HG03469 (cell line): Measurements from ENCODE around the gene PDP2.
"Not testable (repeated sequence)": the region's sequence is repeated elsewhere in the genome, so short reads cannot be mapped to it uniquely, and the experiment has no call there.

Experiments
- ATAC-seq: cut with Tn5 transposase; IDR thresholded peaks from one replicate; pipeline ENCODE4 v1.9.1; 2021; ENCODE audit warnings: mild to moderate bottlenecking, moderate library complexity, moderate number of reproducible peaks; ENCODE audit not compliant: unreplicated experiment

PDP2 gene

DNA sequence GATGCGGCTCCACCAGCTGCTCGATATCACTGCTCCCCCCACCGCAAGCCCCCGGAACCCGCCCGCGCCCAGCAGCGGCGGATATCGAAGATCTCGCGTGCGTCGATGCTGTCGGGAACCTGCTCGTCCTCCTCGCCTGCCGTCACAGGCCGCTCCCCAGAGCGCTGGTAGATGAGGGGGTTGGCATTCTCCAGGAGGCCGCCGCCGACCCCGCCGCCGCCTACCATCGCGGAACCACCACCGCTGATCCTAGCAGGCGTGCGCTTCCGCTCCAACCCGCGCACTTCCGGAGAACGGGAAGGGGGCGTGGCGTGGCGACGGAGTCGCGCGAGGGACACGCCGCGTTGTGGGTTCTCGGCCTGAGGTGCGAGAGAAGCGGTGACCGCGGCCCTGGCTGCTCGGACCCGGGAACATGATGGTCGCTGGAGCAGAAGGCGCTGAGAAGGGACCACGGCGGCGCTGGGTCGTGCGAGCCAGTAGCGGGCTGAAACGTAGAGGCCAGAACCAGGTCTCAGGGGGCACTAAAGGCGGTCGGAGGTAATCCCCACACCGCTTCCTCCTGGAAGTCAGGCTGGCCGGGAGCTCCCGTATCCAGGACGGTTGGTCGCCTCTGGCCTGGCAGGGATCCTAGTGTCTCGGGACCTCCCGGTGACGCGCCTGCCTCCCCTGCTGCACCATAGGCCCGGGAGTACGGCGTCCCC lies 54.0 kb downstream of the PDP2 start, which contains the start of gene CIAO2B:
CIAO2B (minus strand) TSS at position 265 of the 701 bp plus-strand sequence; CDS start at position 227, 38 bp downstream.
- ATAC-seq, result peak; percentile 34

DNA sequence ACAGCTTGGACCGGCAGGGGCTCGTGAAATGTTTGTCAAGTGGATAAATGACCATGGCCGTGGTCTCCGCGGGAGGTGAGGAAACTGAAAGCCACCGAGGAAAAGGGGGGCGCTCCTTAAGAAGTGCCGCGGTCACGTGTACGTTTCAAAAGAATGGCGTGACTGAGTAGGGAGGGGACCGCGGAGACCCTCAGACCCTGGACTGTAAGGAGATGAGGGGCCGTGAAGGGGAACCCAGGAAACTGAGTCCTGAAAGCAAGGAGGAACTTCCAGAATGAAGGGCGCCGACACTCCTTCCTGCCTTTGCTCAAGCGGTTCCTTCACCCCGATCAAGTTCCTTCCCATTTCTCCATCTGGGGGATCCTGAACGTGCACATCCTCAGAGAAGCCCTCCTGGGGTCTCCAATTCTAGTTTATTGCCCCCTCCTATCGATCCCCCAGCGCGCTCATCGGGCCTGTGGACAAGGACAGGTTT lies 54.6 kb downstream of the PDP2 start:
- not testable (repeated sequence) for ATAC-seq

DNA sequence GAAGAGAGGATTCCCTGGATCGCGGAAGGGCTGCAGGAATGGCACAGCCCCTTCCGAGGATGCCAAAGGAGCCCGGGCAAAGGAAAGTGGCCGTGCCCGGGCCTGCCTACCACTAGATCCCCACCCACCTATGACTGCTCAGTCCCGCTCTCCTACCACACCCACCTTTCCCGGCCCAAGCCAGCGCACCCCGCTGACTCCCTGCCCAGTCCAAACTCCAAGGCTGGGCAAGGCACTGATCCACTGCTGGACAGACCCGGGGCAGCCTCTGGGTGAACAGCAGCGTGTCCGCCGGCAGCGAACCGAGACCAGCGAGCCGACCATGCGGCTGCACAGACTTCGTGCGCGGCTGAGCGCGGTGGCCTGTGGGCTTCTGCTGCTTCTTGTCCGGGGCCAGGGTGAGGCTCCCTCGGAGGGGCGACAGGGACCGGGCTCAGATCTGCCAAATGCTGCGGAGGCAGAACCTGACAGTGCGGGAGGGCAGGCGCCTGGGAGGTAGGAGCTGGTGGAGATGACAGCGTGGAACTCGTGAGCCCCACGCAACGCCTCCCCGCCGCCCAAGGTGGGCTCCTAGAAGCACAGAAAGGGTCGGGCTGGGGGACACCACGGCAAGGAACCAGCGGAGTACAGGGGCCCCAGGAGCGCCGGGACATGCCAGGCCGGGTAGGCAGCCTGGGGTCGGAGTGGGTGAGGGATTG lies 55.1 kb downstream of the PDP2 start, which contains the start of gene CES2:
CES2 (plus strand) TSS at position 203 of the 698 bp plus-strand sequence; CDS start at position 323, 120 bp downstream.
- no peak for ATAC-seq

DNA sequence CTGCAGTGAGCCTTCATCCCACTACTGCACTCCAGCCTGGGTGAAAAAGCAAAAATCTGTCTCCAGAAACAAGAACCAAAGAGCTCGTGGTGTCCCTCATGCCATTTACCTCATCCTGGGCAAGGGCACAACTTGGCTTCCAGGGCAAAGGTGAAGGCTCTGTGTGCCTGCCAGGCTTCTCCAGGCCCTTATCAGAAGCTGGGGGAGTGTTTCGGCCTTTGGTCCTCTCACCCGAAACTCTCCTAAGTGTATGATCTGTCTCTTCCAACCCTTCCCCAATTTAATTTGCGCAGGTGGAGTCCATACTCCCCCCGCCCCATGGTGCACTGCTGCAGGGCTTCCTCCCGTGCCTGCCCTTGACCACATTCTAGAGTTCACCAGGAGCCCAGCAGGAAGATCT lies 56.1 kb downstream of the PDP2 start:
- no peak for ATAC-seq

DNA sequence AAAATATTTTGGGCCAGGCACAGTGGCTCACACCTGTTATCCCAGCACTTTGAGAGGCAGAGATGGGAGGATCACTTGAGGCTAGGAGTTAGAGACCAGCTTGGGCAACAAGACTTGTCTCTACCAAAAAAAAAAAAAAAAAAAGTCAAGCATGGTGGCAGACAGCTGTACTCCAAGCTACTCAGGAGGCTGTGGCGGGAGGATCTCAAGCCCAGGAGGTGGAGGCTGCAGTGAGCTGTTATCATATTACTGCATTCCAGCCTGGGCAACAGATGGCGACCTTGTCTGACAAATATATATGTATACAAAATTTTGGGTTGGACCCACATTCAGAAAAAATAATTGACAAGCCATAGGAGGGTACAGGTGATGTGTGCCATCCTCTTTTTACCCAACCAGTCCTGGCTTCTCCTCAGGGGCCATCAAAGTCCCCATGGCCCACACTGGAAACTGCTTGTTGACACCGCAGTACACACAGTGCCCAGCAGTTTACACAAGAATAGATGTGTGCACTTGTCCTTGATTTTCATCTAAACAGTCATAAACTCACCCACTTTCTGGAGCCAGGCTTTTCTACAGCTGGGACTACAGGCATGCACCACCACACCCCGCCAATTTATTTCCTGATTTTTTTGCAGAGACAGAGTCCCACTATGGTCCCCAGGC lies 56.7 kb downstream of the PDP2 start:
- no peak for ATAC-seq

DNA sequence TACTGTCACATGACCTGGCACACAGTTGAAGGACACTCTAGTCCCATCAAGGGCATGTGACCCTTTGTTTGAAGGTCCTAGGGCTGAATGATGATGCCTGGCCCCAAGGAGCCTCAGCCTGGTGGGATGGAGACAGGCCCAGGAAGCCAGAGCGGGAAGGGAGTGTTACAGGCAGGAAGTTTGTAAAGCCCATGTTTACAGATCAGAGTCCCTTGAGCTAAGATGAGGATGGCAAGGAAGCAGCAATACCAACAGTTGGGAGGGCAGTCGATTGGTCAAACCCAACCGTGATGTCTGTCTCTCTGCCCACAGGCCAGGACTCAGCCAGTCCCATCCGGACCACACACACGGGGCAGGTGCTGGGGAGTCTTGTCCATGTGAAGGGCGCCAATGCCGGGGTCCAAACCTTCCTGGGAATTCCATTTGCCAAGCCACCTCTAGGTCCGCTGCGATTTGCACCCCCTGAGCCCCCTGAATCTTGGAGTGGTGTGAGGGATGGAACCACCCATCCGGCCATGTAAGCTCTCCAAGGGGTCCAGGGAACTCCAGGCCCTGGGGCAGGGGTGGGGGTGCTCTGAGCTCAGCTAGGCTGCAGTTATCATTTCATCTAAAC lies 57.5 kb downstream of the PDP2 start:
- ATAC-seq, result no peak

DNA sequence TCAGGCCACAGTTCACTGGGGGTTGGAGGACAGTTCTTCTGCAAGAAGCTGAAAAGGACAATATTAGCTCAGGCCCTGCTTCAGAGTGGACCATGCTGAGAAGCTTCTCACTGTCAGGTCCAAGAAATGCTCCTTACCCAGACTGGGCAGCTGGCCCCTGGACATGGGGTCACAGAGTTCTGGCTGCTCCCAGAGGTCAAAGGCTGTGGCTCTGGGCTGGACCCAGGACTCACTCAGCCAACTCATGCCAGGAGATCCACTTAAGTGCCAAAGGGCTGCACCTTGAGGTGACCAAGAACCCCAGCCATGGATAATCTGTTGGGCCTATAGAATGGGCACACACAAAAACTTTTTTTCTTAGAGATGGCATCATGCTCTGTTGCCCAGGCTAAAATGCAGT lies 59.1 kb downstream of the PDP2 start:
- no peak for ATAC-seq

DNA sequence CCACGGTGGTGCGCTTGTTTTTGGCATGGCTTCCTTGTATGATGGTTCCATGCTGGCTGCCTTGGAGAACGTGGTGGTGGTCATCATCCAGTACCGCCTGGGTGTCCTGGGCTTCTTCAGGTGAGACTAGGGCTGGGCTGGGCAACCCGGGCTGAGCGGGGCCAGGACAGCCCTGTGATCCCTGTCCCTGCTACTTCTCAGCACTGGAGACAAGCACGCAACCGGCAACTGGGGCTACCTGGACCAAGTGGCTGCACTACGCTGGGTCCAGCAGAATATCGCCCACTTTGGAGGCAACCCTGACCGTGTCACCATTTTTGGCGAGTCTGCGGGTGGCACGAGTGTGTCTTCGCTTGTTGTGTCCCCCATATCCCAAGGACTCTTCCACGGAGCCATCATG lies 59.9 kb downstream of the PDP2 start:
- ATAC-seq, result no peak
